T1000 (cell line): ENCODE results near the gene GBP4.
"Not testable (repeated sequence)": the region's sequence is repeated elsewhere in the genome, so short reads cannot be mapped to it uniquely, and the experiment has no call there.

Source experiments
- DNase-seq: peaks from one replicate; lab custom pipeline; 2025; ENCODE audit warnings: mixed read lengths; lab: John Stamatoyannopoulos, UW

GBP4 gene

GRCh38 chr1:89198491-89199072, at the start of gene GBP4:
Gene GBP4 (minus strand): TSS chr1:89198942. CDS start chr1:89198834, 108 bp downstream.
- DNase-seq: no peak

GRCh38 chr1:89243046-89243445, 44.3 kb upstream of the GBP4 start:
- no peak for DNase-seq

- DNase-seq: no peak
Observed at GRCh38 chr1:89221341-89221740, 22.6 kb upstream of the GBP4 start.

GRCh38 chr1:89219851-89220250, 21.1 kb upstream of the GBP4 start:
- not testable (repeated sequence) for DNase-seq

GRCh38 chr1:89218941-89219340, 20.2 kb upstream of the GBP4 start:
- not testable (repeated sequence) for DNase-seq

- no peak for DNase-seq
Observed at GRCh38 chr1:89213347-89213746, 14.6 kb upstream of the GBP4 start.

GRCh38 chr1:89211035-89211634, 12.4 kb upstream of the GBP4 start:
- no peak for DNase-seq

- no peak for DNase-seq
Observed at GRCh38 chr1:89206373-89206772, 7.6 kb upstream of the GBP4 start.

- no peak for DNase-seq
Observed at GRCh38 chr1:89203166-89203565, 4.4 kb upstream of the GBP4 start.

GRCh38 chr1:89201106-89201794, 2.5 kb upstream of the GBP4 start:
- DNase-seq: no peak

- DNase-seq: no peak
Observed at GRCh38 chr1:89200663-89201062, 1.9 kb upstream of the GBP4 start.

GRCh38 chr1:89199525-89200031, 836 bp upstream of the GBP4 start:
- DNase-seq: no peak

GRCh38 chr1:89198081-89198480, 661 bp downstream of the GBP4 start:
- DNase-seq: no peak

GRCh38 chr1:89195476-89195875, 3.3 kb downstream of the GBP4 start:
- no peak for DNase-seq

- DNase-seq: no peak
Observed at GRCh38 chr1:89191314-89191713, 7.4 kb downstream of the GBP4 start.

- DNase-seq: no peak
Observed at GRCh38 chr1:89190017-89190416, 8.7 kb downstream of the GBP4 start.

GRCh38 chr1:89179343-89179742, 19.4 kb downstream of the GBP4 start:
- DNase-seq: no peak

GRCh38 chr1:89176971-89177370, 21.8 kb downstream of the GBP4 start:
- DNase-seq: no peak

GRCh38 chr1:89175601-89176256, 23.0 kb downstream of the GBP4 start, which contains the start of gene GBP7:
Gene GBP7 (minus strand): TSS chr1:89176003. CDS start chr1:89171935, 4,068 bp downstream.
- no peak for DNase-seq

- no peak for DNase-seq
Observed at GRCh38 chr1:89174491-89174890, 24.3 kb downstream of the GBP4 start.

GRCh38 chr1:89172468-89173143, 26.1 kb downstream of the GBP4 start:
- DNase-seq: no peak

GRCh38 chr1:89171067-89171438, 27.7 kb downstream of the GBP4 start:
- DNase-seq: no peak
